HepG2 (cell line): Measurements from ENCODE around the gene TRIM66. TPM values are rescaled to one million over a fixed set of nuclear protein-coding genes. Genes with fewer than 3 reads are reported as not detected.
A peak's percentile ranks its signal among the peaks of the same experiment; 100 is the strongest.

Source experiments
- AHR ChIP-seq: IDR thresholded peaks from 2 replicates; pipeline ENCODE4 v1.6.1; 2018; ENCODE audit warnings: missing genetic modification reagents, missing compliant biosample characterization
- CCDC6 ChIP-seq: sonication (generic); formaldehyde crosslinking; IDR thresholded peaks from 2 replicates; pipeline ENCODE4 v1.8.1; 2022; ENCODE audit warnings: mild to moderate bottlenecking, missing genetic modification reagents, moderate library complexity
- CSRNP1 ChIP-seq: sonication (generic); formaldehyde crosslinking; IDR thresholded peaks from 2 replicates; pipeline ENCODE4 v1.8.1; 2023; ENCODE audit warnings: mild to moderate bottlenecking, missing genetic modification reagents
- FOXA3 ChIP-seq: IDR thresholded peaks from 2 replicates; pipeline ENCODE4 v1.6.1; 2016; ENCODE audit warnings: missing genetic modification reagents, missing compliant biosample characterization
- FOXO4 ChIP-seq: sonication (generic); formaldehyde crosslinking; conservative IDR thresholded peaks from 2 replicates; pipeline ENCODE4 v1.8.1; 2023; ENCODE audit warnings: missing genetic modification reagents
- FUBP1 ChIP-seq: sonication (generic); formaldehyde crosslinking; IDR thresholded peaks from 2 replicates; pipeline ENCODE4 v1.5.1; 2020; ENCODE audit warnings: missing genetic modification reagents, mild to moderate bottlenecking, borderline replicate concordance
- IKZF1 ChIP-seq: fragments of 450-650 bp; IDR thresholded peaks from 2 replicates; pipeline ENCODE4 v1.7.1; 2016
- MED1 ChIP-seq: sonication (generic); formaldehyde crosslinking; IDR thresholded peaks from 2 replicates; pipeline ENCODE4 v1.4.0; 2020; ENCODE audit warnings: missing genetic modification reagents
- PHF21A ChIP-seq: sonication (generic); formaldehyde crosslinking; IDR thresholded peaks from 2 replicates; pipeline ENCODE4 v1.5.0; 2020; ENCODE audit warnings: mild to moderate bottlenecking, missing genetic modification reagents
- RFX5 ChIP-seq: IDR thresholded peaks from 2 replicates; pipeline ENCODE4 v1.6.1; 2011; ENCODE audit warnings: low read depth, low read length, improper control_type of control experiment
- TCF7 ChIP-seq: sonication (generic); IDR thresholded peaks from 2 replicates; pipeline ENCODE4 v1.6.1; 2016; ENCODE audit warnings: antibody characterized with exemption, low read depth
- ZFP36L2 ChIP-seq: sonication (generic); formaldehyde crosslinking; IDR thresholded peaks from 2 replicates; pipeline ENCODE4 v1.4.0; 2020; ENCODE audit warnings: missing genetic modification reagents
- ZMYM4 ChIP-seq: sonication (generic); formaldehyde crosslinking; IDR thresholded peaks from 2 replicates; pipeline ENCODE4 v1.8.1; 2023; ENCODE audit warnings: mild to moderate bottlenecking, missing genetic modification reagents
- ZNF143 ChIP-seq: sonication (generic); formaldehyde crosslinking; IDR thresholded peaks from 2 replicates; pipeline ENCODE4 v1.4.0; 2020; ENCODE audit warnings: missing genetic modification reagents
- ZNF281 ChIP-seq: sonication (generic); formaldehyde crosslinking; IDR thresholded peaks from 2 replicates; pipeline ENCODE4 v1.4.0; 2020; ENCODE audit warnings: missing genetic modification reagents, borderline replicate concordance
- ZNF30 ChIP-seq: sonication (generic); formaldehyde crosslinking; IDR thresholded peaks from 2 replicates; pipeline ENCODE4 v1.5.0; 2020; ENCODE audit warnings: mild to moderate bottlenecking, missing genetic modification reagents
- ZNF34 ChIP-seq: sonication (generic); formaldehyde crosslinking; IDR thresholded peaks from 2 replicates; pipeline ENCODE4 v1.4.0; 2020; ENCODE audit warnings: mild to moderate bottlenecking, missing genetic modification reagents, borderline replicate concordance
- ZNF441 ChIP-seq: sonication (generic); formaldehyde crosslinking; IDR thresholded peaks from 2 replicates; pipeline ENCODE4 v1.7.0; 2021; ENCODE audit warnings: missing genetic modification reagents, borderline replicate concordance
- ZNF605 ChIP-seq: sonication (generic); formaldehyde crosslinking; IDR thresholded peaks from 2 replicates; pipeline ENCODE4 v1.8.0; 2022; ENCODE audit warnings: mild to moderate bottlenecking, missing genetic modification reagents
- ZNF709 ChIP-seq: sonication (generic); formaldehyde crosslinking; IDR thresholded peaks from 2 replicates; pipeline ENCODE4 v1.5.0; 2020; ENCODE audit warnings: mild to moderate bottlenecking, missing genetic modification reagents
- ZNF777 ChIP-seq: sonication (generic); formaldehyde crosslinking; IDR thresholded peaks from 2 replicates; pipeline ENCODE4 v1.4.0; 2020; ENCODE audit warnings: missing genetic modification reagents
- polyA plus RNA-seq, 8 experiments: library from polyadenylated mRNA; depleted of rRNA in 3 of 8; stranded (reverse) in 7 of 8; unstranded in 1 of 8; fragments of >200 nt; fragmentation: Illumina TruSeq in 4 of 8; extraction: Trizol in 4 of 8; gene quantifications; 2 replicates each; pipeline versions ENCODE4 v1.2.1 to v1.2.3, GENCODE V29; 2011 to 2016; ENCODE audit warnings: low read depth in 4 of 8, missing spikeins in 1 of 8, mixed read lengths in 1 of 8; ENCODE audit not compliant: insufficient read depth in 1 of 8
- total RNA-seq, 5 experiments: library from RNA; depleted of rRNA; stranded (reverse); fragments of >200 nt; fragmentation: Illumina TruSeq; extraction: Trizol; gene quantifications; 2 replicates each; pipeline ENCODE4 v1.2.3, GENCODE V29; 2016; ENCODE audit warnings: low read depth in 1 of 5
- TF ChIP-seq, protein P1 (sequence below): IDR thresholded peaks from 2 replicates; pipeline ENCODE4 v1.6.1; 2016

The TRIM66 gene
- total and polyA plus RNA-seq, 2 of the 13 experiments (the other 11 are each of a cell fraction or from before 2014, with no cell fraction given): 4.9 to 6.1 TPM

DNA sequence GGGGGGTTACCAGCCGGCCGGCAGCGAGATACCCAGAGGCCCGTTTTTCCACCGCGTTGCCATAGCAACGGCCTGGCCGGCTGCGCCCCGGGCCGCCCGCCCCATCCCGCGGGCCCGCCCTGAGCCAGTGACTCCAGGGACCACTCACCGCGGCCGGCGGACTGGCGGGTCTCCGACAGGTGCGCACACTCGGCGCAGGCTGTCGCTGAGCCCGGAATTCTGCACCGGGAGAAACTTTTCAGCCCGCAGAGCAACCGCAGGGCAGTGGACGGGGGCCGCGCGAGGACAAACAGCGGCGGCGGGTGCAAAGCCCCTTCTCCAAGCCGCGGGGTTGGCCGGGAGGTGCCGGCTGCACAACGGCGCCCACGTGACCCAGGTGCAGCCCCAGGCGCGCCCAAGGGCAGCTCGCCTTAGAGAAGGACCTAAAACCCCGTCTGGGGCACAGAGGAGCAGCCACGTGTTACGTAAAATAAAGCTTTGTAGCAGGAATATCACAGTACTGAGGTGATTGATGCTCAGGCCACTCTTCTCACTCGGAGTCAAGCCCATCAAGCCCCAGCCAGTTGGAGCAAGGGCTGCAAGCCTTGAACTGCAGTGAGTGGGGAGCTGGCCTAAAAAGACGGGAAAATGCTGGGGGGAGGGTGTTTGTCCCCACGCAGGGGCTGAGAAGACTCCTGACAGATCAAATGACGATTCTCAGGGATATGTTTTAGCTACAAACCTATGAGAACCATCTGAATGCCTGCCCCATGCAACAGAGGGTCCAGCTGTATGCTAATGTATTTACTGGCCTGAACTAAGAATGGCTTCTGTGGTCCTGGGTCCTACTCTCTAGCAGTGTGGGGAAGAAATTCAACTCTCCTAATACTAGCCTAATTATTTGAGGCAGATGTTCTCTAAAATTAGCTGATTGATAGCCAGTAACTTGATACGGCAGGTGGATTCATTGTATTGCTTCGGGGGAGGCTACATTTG lies 88.2 kb downstream of the TRIM66 start, which contains the start of gene STK33 (continued):
- no peak for TF ChIP-seq ZNF441 (CRISPR knock-in tag)
- TF ChIP-seq ZNF777 (CRISPR knock-in tag): peak; percentile 60; the same call in 1 of the 2 replicates
- no peak for TF ChIP-seq CCDC6 (CRISPR knock-in tag)
- peak; percentile 54 for TF ChIP-seq ZMYM4 (CRISPR knock-in tag)
- TF ChIP-seq ZNF605: peak; percentile 51; the same call in 1 of the 2 replicates
- no peak for TF ChIP-seq ZNF709 (CRISPR knock-in tag)
- TF ChIP-seq CSRNP1: no peak
- TF ChIP-seq FUBP1 (CRISPR knock-in tag): no peak
- TF ChIP-seq ZNF281 (CRISPR knock-in tag): 0 out of 2 replicates have a peak, but pooled peaks have one; percentile 14
- peak; percentile 76 for TF ChIP-seq ZNF143
- TF ChIP-seq, protein P1, sequence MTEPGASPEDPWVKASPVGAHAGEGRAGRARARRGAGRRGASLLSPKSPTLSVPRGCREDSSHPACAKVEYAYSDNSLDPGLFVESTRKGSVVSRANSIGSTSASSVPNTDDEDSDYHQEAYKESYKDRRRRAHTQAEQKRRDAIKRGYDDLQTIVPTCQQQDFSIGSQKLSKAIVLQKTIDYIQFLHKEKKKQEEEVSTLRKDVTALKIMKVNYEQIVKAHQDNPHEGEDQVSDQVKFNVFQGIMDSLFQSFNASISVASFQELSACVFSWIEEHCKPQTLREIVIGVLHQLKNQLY: no peak
- 0 out of 2 replicates have a peak, but pooled peaks have one; percentile 50 for TF ChIP-seq RFX5
- no peak for TF ChIP-seq ZNF34 (CRISPR knock-in tag)
- no peak for TF ChIP-seq ZNF30 (CRISPR knock-in tag)
- no peak for TF ChIP-seq FOXO4 (CRISPR knock-in tag)
- TF ChIP-seq MED1 (CRISPR knock-in tag): peak; percentile 29; the same call in 1 of the 2 replicates
- TF ChIP-seq PHF21A: no peak; the same call in 1 of the 2 replicates
- no peak for TF ChIP-seq ZFP36L2 (CRISPR knock-in tag)
- no peak for TF ChIP-seq FOXA3 (CRISPR knock-in tag)
- no peak for TF ChIP-seq TCF7
- no peak for TF ChIP-seq AHR (CRISPR knock-in tag)
- TF ChIP-seq IKZF1: no peak
